GM21723 (cell line): Measurements from ENCODE around the gene PTPRU.

Source experiments
- ATAC-seq: cut with Tn5 transposase; IDR thresholded peaks from one replicate; pipeline ENCODE4 v1.9.1; 2021; ENCODE audit warnings: mild to moderate bottlenecking, moderate library complexity; ENCODE audit not compliant: unreplicated experiment

The PTPRU gene

GRCh38 chr1:29243023-29243870 lies 6.9 kb downstream of the PTPRU start:
- no peak for ATAC-seq

GRCh38 chr1:29243871-29244200 lies 7.5 kb downstream of the PTPRU start:
- ATAC-seq: no peak

GRCh38 chr1:29245261-29245660 lies 8.9 kb downstream of the PTPRU start:
- ATAC-seq: no peak

DNA sequence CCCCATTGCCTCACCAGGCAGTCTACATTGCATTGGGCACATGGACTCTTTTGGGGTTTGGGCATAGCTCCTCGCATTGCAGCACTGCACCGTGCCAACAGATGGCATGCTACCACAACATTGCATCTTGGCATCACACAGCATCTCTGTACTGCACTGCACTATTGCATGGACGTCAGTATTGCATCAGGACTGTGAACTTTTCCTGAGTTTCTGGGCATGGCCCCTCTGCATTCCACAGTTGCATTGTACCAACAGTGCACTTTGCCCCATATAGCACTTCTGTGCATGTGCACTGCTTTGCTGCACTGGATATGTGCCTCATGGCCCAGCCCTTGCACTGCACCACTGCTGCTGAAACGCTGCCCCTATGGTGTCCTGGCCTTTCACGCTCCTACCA lies 9.6 kb downstream of the PTPRU start:
- ATAC-seq: no peak

DNA sequence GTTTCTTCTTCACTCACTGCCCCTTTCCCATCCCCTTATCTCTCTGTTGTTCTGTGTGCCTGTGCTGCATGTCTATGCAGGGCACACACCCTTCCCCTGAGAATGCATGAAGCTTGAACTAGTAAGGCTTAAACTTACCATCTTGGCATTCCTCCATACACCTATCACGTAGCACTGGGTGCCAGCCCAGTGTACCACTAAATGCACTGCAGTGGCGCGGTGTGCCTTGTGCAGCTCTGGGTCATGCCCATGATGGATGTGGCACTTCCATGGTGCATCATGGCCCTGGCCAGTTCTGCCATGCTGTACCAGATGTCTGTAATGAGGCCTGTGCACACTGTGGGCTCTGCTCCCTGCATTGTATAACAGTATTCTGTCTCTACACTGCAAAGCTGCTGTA lies 10.7 kb downstream of the PTPRU start:
- no peak for ATAC-seq

GRCh38 chr1:29247571-29248273 lies 11.4 kb downstream of the PTPRU start:
- ATAC-seq: no peak

GRCh38 chr1:29248409-29248808 lies 12.1 kb downstream of the PTPRU start:
- no peak for ATAC-seq

DNA sequence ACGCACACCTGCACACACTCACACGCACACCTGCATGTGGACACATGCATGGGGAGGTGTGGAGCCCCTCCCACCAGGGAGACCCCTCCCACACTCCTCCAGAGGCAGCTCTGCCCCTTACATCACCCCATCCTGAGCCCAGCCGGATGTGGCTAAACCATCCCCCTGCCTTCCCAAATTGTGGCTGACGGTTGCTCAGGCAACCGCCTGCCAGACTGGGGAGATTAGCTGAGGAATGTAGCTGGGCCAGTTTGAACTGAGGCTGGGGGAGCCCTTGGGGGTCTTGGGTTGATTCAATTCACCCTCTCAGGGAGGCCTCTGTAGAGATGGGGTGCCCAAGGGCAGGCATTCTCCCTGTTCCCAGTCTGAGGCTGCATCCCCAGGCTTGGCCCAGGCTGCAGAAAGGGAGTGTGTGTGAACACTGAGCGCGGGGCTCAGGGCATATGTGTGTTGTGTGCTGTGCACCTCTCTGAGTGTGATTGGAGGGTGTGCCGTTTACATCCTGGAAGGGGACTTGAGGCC lies 12.9 kb downstream of the PTPRU start:
- ATAC-seq: no peak

- no peak for ATAC-seq
Measured at GRCh38 chr1:29249951-29250581, 13.7 kb downstream of the PTPRU start.

DNA sequence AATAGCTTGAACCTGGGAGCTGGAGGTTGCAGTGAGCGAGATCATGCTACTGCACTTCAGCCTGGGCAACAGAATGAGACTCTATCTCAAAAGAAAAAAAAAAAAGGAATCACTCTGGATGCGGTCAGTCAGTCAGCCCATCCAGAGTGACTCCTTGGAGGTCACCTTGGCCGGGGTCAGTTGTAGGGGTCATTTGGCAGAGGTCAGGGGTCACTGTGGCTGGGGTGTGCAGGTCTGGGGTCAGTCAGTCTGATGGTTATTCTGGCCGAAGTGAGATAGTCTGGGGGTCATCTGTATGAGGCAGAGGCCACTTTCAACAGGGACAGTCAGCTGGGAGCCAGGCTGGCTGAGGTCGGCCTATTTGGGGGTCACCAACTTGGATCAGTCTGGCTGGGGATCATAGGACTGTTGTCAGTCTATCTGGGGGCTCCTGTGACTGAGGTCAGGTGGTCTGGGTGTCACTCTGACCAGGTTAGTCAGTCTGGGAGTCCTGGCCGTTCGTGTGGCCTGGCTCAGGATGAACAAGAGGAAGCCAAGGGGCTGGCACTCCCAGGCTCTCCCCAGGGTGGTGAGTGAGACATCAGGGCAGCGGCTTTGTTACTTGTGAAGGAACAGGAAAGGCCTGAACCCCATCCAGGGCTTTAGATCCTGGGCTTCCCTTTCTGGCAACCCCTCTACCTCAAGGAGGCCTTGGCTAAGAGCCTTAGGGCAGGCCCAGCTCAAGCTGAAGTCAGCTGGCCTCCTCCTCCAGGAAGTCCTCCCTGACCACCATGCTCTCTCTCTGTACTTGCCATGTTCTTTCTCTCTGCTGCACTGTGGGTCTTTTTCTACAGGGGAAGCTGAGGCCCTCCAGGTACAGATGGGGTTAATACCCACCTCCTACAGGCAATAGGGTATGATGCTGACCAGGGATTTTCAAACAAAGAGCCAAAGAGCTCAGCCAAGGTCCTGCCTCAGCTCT lies 15.1 kb downstream of the PTPRU start:
- ATAC-seq: no peak

- no peak for ATAC-seq
Measured at GRCh38 chr1:29253180-29253579, 16.9 kb downstream of the PTPRU start.

- ATAC-seq: no peak
Measured at GRCh38 chr1:29254346-29254745, 18.0 kb downstream of the PTPRU start.

GRCh38 chr1:29255134-29255666 lies 18.9 kb downstream of the PTPRU start:
- ATAC-seq: no peak

GRCh38 chr1:29256394-29256793 lies 20.1 kb downstream of the PTPRU start:
- ATAC-seq: no peak

- no peak for ATAC-seq
Measured at GRCh38 chr1:29256979-29257804, 20.9 kb downstream of the PTPRU start.

- ATAC-seq: no peak
Measured at GRCh38 chr1:29258189-29258975, 22.1 kb downstream of the PTPRU start.

DNA sequence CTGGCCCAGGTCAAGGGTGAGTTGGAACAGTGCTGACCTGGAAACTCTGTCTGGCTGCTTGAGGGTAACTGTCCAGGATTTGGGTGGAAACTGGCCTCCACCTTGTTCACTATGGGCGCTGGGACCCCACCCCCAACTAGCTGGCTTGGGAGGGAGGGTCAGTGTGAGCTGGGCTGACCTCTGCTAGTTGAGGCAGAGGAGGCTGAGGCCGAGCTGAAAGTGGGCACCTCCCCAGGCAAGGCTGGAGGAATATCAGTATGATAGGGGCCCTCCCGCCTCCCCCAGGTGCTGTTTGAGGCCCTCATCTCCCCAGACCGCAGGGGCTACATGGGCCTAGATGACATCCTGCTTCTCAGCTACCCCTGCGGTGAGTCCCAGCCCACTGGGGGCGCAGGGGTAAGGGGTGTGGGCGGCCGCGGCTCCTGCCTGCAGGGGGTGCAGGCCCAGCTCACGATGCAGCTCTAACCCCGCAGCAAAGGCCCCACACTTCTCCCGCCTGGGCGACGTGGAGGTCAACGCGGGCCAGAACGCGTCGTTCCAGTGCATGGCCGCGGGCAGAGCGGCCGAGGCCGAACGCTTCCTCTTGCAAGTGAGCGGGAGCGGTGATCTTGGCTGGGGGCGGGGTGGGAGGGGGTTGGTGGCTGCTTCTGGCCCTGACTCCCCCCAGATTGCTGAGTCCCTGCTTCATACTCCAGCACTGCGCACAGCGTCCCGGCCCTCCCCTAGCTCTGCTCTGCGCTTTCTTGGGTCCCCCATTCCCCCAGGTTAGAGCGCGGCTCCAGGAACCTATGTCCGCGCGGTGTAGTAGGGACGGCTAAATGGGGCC lies 22.9 kb downstream of the PTPRU start:
- no peak for ATAC-seq
